Measurements from ENCODE around the gene AMIGO3.

DNA sequence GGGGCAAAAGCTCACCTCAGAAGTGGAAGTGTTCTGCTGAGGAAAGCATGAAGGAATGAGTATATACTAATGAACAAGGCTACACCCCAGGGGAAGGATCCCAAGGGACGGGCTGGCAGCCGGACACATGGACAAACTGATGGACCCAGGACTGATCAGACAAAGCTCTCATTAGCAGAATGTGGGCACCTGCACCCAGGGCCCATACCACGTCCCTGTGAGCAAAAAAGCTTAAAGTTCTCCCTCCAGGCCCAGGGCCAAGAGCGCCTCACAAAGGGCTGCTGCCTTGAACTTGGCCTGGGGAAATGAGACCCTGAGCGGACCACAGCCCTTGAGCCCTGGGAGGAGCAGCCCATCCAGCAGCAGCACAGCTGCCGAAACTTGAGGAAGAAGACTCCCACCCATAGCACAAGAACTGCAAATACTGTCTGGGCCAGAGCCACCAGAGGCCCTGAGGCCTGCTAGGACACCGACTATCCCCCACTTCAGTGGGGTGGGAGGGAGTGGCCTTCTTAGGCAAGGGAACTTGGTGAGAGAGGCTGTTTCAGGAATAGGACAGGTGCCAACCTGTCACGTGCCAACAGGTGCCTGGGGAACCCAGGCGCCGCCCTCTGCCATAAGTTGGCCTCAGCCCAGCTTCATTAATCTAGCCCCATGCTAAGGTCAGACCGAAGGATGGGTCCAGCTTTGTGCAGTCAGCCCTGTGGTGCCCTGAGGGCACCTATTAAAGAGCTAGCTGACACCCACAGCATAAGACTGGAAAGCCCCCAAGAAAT, 6.6 kb upstream of the AMIGO3 start:
- no peak for TF ChIP-seq RAD21 (IDR thresholded peaks at IDR 0.05; ENCODE audit: low read depth)
- no peak for TF ChIP-seq YY1 (IDR thresholded peaks at IDR 0.05; ENCODE audit: low read depth)
- TF ChIP-seq TAF1 (IDR thresholded peaks at IDR 0.05; ENCODE audit: low read depth) = no peak
- TF ChIP-seq, protein P1, sequence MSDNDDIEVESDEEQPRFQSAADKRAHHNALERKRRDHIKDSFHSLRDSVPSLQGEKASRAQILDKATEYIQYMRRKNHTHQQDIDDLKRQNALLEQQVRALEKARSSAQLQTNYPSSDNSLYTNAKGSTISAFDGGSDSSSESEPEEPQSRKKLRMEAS (IDR thresholded peaks at IDR 0.05) = no peak
- TF ChIP-seq FOXM1 (IDR thresholded peaks at IDR 0.05; ENCODE audit: borderline replicate concordance, low read depth) = no peak
- TF ChIP-seq TEAD4 (IDR thresholded peaks at IDR 0.05) = no peak
- TF ChIP-seq EGR1 (IDR thresholded peaks at IDR 0.05) = no peak
- TF ChIP-seq, protein P2, sequence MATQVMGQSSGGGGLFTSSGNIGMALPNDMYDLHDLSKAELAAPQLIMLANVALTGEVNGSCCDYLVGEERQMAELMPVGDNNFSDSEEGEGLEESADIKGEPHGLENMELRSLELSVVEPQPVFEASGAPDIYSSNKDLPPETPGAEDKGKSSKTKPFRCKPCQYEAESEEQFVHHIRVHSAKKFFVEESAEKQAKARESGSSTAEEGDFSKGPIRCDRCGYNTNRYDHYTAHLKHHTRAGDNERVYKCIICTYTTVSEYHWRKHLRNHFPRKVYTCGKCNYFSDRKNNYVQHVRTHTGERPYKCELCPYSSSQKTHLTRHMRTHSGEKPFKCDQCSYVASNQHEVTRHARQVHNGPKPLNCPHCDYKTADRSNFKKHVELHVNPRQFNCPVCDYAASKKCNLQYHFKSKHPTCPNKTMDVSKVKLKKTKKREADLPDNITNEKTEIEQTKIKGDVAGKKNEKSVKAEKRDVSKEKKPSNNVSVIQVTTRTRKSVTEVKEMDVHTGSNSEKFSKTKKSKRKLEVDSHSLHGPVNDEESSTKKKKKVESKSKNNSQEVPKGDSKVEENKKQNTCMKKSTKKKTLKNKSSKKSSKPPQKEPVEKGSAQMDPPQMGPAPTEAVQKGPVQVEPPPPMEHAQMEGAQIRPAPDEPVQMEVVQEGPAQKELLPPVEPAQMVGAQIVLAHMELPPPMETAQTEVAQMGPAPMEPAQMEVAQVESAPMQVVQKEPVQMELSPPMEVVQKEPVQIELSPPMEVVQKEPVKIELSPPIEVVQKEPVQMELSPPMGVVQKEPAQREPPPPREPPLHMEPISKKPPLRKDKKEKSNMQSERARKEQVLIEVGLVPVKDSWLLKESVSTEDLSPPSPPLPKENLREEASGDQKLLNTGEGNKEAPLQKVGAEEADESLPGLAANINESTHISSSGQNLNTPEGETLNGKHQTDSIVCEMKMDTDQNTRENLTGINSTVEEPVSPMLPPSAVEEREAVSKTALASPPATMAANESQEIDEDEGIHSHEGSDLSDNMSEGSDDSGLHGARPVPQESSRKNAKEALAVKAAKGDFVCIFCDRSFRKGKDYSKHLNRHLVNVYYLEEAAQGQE (IDR thresholded peaks at IDR 0.05; ENCODE audit: low read depth) = no peak
- no peak for TF ChIP-seq ZBTB7A (IDR thresholded peaks at IDR 0.05; ENCODE audit: low read depth)
- TF ChIP-seq EP300 (IDR thresholded peaks at IDR 0.05; ENCODE audit: borderline replicate concordance) = no peak
- no peak for TF ChIP-seq CREB1 (IDR thresholded peaks at IDR 0.05; ENCODE audit: low read depth)

Measured in Ishikawa (cell line).